Panc1 (cell line): ENCODE data around the gene HTR3D. TPM values are rescaled to one million over a fixed set of nuclear protein-coding genes. Genes with fewer than 3 reads are reported as not detected.

Experiments
- ATAC-seq: fragments of 200-7000 bp; cut with Tn5 transposase; 2 replicates; pipeline ENCODE4 v1.9.1; 2020; ENCODE audit warnings: mild to moderate bottlenecking, moderate library complexity
- BruUV-seq: library from RNA; stranded (reverse); fragments of 400-500 nt; replicated peaks from 2 replicates; lab custom pipeline; 2021; lab: Mats Ljungman, UMichigan
- CTCF ChIA-PET: fragments of 300-600 bp; sonication (Branson Sonifier 250); formaldehyde crosslinking; loops from one replicate; lab custom pipeline; 2022; ENCODE audit warnings: antibody characterized with exemption; lab: Charles Lee
- POLR2A ChIA-PET: fragments of 300-600 bp; sonication (Branson Sonifier 250); formaldehyde crosslinking; loops from one replicate; lab custom pipeline; 2022; ENCODE audit warnings: antibody characterized with exemption; lab: Charles Lee
- DNase-seq: peaks from one replicate; pipeline ENCODE4 v3.0.0-alpha.2; 2010; ENCODE audit warnings: low read depth, low spot score
- H3K27ac ChIP-seq: 2 replicates; pipeline ENCODE4 v1.5.1; 2011; ENCODE audit warnings: mild to moderate bottlenecking, low read length, inconsistent platforms
- H3K27me3 ChIP-seq: fragments of 200-500 bp; sonication (Bioruptor generic); 2 replicates; pipeline ENCODE4 v1.6.0; 2014; ENCODE audit warnings: low read length, inconsistent platforms; ENCODE audit not compliant: control insufficient read depth, insufficient read depth
- H3K36me3 ChIP-seq: fragments of 200-500 bp; sonication (Bioruptor generic); 2 replicates; pipeline ENCODE4 v1.5.1; 2014; ENCODE audit warnings: inconsistent platforms, mild to moderate bottlenecking, low read length, moderate library complexity; ENCODE audit not compliant: control insufficient read depth, insufficient read depth
- H3K4me1 ChIP-seq: 2 replicates; pipeline ENCODE4 v1.5.1; 2011; ENCODE audit warnings: inconsistent platforms, mild to moderate bottlenecking, low read length, moderate library complexity; ENCODE audit not compliant: control insufficient read depth, insufficient read depth
- H3K4me3 ChIP-seq, 2 experiments: 2 replicates each; pipeline ENCODE4 v1.5.1; 2011 to 2012; ENCODE audit warnings: low read depth in 2 of 2, low read length in 2 of 2, mild to moderate bottlenecking in 2 of 2, inconsistent platforms in 1 of 2, moderate library complexity in 1 of 2
- H3K9me3 ChIP-seq: fragments of 200-500 bp; sonication (Bioruptor generic); 2 replicates; pipeline ENCODE4 v1.5.1; 2014; ENCODE audit warnings: low read depth, mild to moderate bottlenecking, inconsistent platforms, low read length, moderate library complexity; ENCODE audit not compliant: control insufficient read depth, insufficient read depth
- POLR2AphosphoS5 ChIP-seq: IDR thresholded peaks from 2 replicates; pipeline ENCODE4 v1.6.1; 2012; ENCODE audit warnings: mild to moderate bottlenecking, low read depth, low read length, moderate library complexity
- SIN3A ChIP-seq: IDR thresholded peaks from 2 replicates; pipeline ENCODE4 v1.6.1; 2012; ENCODE audit warnings: low read depth, mild to moderate bottlenecking, low read length, moderate library complexity, borderline replicate concordance; ENCODE audit not compliant: insufficient read depth
- TCF7L2 ChIP-seq: IDR thresholded peaks from 2 replicates; pipeline ENCODE4 v1.6.1; 2011; ENCODE audit warnings: mild to moderate bottlenecking, low read depth, low read length, inconsistent platforms
- in situ Hi-C: cut with HindIII; loops from 2 replicates; pipeline ENCODE4 v1.10.0; 2016; ENCODE audit warnings: low sequenced_read_pairs, low pct_unique_long_range_greater_than_20kb
- intact Hi-C: fragments of 100-400 bp; cut with micrococcal nuclease; formaldehyde crosslinking; loops from one replicate; pipeline ENCODE4 v1.10.0; 2022; ENCODE audit not compliant: unreplicated experiment
- total RNA-seq: library from RNA; stranded (reverse); gene quantifications from one replicate; pipeline ENCODE4 v1.2.1, GENCODE V29; 2021; ENCODE audit not compliant: unreplicated experiment
- TF ChIP-seq, protein P1 (sequence below): fragments of 450-650 bp; IDR thresholded peaks from 2 replicates; pipeline ENCODE4 v1.5.1; 2017; ENCODE audit warnings: mild to moderate bottlenecking
- TF ChIP-seq, protein P2 (sequence below), 2 experiments: IDR thresholded peaks; 2 replicates each; pipeline ENCODE4 v1.6.1; 2011 to 2012; ENCODE audit warnings: low read depth in 2 of 2, control low read depth in 1 of 2, low read length in 1 of 2, mild to moderate bottlenecking in 1 of 2, moderate library complexity in 1 of 2; ENCODE audit not compliant: insufficient read depth in 1 of 2

Gene HTR3D
- total RNA-seq, 1 experiment from 2014 or later, result not detected

DNA sequence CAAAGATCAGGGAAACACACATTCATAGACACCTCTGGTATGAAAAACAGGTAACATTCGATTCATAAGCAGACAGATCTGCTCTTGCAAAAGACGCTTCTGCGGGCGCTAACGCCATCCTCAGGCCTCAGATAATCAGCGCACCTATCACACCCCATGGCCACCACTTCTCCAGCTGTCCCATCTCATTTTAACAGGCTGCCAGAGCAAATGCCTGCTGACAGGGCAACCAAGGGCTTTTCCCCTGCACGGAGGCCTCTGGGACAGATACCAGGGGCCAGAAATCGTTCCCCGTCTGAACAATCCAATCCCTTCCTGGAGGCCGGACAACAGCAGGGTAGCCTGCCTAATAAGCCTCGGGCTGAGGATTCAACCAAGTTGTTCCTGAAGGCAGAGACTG, 29.1 kb upstream of the HTR3D start:
- CTCF ChIA-PET, result no interaction called here
- H3K27me3 ChIP-seq, result no peaks in the 10 kb centered on the region
- in situ Hi-C loops, result no loop called here
- H3K27ac ChIP-seq, result no peak overlapping the region
- no peak overlapping the region for H3K4me3 ChIP-seq
- no TSS peak for BruUV-seq
- TF ChIP-seq, protein P1, sequence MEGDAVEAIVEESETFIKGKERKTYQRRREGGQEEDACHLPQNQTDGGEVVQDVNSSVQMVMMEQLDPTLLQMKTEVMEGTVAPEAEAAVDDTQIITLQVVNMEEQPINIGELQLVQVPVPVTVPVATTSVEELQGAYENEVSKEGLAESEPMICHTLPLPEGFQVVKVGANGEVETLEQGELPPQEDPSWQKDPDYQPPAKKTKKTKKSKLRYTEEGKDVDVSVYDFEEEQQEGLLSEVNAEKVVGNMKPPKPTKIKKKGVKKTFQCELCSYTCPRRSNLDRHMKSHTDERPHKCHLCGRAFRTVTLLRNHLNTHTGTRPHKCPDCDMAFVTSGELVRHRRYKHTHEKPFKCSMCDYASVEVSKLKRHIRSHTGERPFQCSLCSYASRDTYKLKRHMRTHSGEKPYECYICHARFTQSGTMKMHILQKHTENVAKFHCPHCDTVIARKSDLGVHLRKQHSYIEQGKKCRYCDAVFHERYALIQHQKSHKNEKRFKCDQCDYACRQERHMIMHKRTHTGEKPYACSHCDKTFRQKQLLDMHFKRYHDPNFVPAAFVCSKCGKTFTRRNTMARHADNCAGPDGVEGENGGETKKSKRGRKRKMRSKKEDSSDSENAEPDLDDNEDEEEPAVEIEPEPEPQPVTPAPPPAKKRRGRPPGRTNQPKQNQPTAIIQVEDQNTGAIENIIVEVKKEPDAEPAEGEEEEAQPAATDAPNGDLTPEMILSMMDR, result no peak
- TF ChIP-seq POLR2AphosphoS5 (no peak), TCF7L2 (no peak), SIN3A (no peak)
- TF ChIP-seq, protein P2, sequence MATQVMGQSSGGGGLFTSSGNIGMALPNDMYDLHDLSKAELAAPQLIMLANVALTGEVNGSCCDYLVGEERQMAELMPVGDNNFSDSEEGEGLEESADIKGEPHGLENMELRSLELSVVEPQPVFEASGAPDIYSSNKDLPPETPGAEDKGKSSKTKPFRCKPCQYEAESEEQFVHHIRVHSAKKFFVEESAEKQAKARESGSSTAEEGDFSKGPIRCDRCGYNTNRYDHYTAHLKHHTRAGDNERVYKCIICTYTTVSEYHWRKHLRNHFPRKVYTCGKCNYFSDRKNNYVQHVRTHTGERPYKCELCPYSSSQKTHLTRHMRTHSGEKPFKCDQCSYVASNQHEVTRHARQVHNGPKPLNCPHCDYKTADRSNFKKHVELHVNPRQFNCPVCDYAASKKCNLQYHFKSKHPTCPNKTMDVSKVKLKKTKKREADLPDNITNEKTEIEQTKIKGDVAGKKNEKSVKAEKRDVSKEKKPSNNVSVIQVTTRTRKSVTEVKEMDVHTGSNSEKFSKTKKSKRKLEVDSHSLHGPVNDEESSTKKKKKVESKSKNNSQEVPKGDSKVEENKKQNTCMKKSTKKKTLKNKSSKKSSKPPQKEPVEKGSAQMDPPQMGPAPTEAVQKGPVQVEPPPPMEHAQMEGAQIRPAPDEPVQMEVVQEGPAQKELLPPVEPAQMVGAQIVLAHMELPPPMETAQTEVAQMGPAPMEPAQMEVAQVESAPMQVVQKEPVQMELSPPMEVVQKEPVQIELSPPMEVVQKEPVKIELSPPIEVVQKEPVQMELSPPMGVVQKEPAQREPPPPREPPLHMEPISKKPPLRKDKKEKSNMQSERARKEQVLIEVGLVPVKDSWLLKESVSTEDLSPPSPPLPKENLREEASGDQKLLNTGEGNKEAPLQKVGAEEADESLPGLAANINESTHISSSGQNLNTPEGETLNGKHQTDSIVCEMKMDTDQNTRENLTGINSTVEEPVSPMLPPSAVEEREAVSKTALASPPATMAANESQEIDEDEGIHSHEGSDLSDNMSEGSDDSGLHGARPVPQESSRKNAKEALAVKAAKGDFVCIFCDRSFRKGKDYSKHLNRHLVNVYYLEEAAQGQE (IDR thresholded peaks at IDR 0.05; ENCODE audit: insufficient read depth in 1 of 2, low read depth in 2 of 2, low read length in 1 of 2), result no peak
- ATAC-seq (no peak), DNase-seq (no peak)
- peaks cover 11% of the 10 kb centered on the region for H3K4me1 ChIP-seq
- no peaks in the 10 kb centered on the region for H3K36me3 ChIP-seq
- H3K9me3 ChIP-seq, result no peaks in the 10 kb centered on the region
- intact Hi-C loops, result no loop called here
- POLR2A ChIA-PET, result no interaction called here

DNA sequence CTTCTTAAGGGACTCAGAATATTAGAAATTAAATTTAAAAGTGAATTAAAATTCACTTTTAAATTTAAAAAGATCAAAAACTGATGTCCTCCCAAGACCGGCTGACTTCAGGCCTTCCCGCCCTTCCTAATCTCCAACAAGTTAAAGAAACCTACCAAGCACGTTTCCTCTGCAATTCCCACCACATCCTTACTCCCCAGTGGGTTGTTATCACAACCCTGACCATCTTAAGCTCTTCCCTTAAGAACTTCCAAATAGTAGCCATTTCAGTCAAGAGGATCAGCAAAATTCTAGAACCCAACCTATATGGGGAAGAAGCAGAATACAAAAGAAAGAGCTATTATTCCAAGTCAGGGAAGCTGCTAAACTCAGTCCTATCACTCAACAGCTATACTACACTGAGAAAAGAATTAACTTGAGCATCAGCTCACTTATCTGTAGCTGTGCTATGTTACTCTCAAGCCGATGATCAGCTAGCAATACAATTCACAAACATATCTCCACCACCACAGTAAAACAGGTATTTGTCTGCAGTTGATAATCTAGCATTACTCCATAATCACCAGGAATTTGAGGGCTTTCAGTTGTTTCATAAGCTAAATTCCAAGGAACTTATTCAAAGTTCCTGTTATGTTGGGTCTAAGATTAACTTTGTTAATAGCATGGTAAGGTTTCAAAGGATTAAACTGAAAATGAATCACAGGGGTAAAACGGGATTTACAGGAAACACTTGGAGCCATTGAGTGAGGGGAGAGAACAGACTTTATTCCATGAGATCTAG, 28.2 kb upstream of the HTR3D start:
- Histone ChIP-seq H3K27me3 (no peaks in the 10 kb centered on the region), H3K9me3 (no peaks in the 10 kb centered on the region), H3K4me1 (peaks cover 11% of the 10 kb centered on the region), H3K27ac (no peak overlapping the region), H3K4me3 (no peak overlapping the region), H3K36me3 (no peaks in the 10 kb centered on the region)
- intact Hi-C loops (no loop called here), in situ Hi-C loops (no loop called here)
- DNase-seq (no peak), ATAC-seq (no peak)
- POLR2A ChIA-PET, result no interaction called here
- no peak for TF ChIP-seq POLR2AphosphoS5
- no peak for TF ChIP-seq SIN3A
- TF ChIP-seq TCF7L2, result no peak
- TF ChIP-seq, protein P1, result no peak
- TF ChIP-seq, protein P2 (IDR thresholded peaks at IDR 0.05; ENCODE audit: insufficient read depth in 1 of 2, low read depth in 2 of 2, low read length in 1 of 2), result no peak
- CTCF ChIA-PET, result interaction anchor here (0.5 to 0.6 kb wide), 2 partner anchors 12 to 95 kb away, joined by 4 to 6 read pairs; no protein-coding TSS in a partner anchor
- no TSS peak for BruUV-seq
